GM12874 (cell line): ENCODE measurements around the gene DENND1C.

Source experiments
- CTCF ChIP-seq: IDR thresholded peaks from 2 replicates; pipeline ENCODE4 v1.5.1; 2011; ENCODE audit warnings: low read depth, mild to moderate bottlenecking, control low read depth, low read length, moderate library complexity; ENCODE audit not compliant: insufficient read depth

Gene DENND1C

GRCh38 chr19:6491802-6492592 is 10.4 kb upstream of the DENND1C start:
- TF ChIP-seq CTCF: no peak

- no peak for TF ChIP-seq CTCF
Observed at GRCh38 chr19:6490134-6490533, 8.5 kb upstream of the DENND1C start.

GRCh38 chr19:6489278-6490061 is 7.9 kb upstream of the DENND1C start:
- no peak for TF ChIP-seq CTCF

- no peak for TF ChIP-seq CTCF
Observed at GRCh38 chr19:6484831-6485230, 3.2 kb upstream of the DENND1C start.

- no peak for TF ChIP-seq CTCF
Observed at GRCh38 chr19:6484230-6484629, 2.6 kb upstream of the DENND1C start.

GRCh38 chr19:6483235-6483634 is 1.6 kb upstream of the DENND1C start:
- TF ChIP-seq CTCF: no peak

- TF ChIP-seq CTCF: no peak
Observed at GRCh38 chr19:6482343-6482686, 728 bp upstream of the DENND1C start.
